RCC 7860 (cell line): Measurements from ENCODE around the gene TFF2.

Experiments used
- DNase-seq: peaks from one replicate; pipeline ENCODE4 v3.0.0-alpha.2; 2015; ENCODE audit warnings: low spot score
- FAIRE-seq: peaks from 2 replicates; lab custom pipeline; 2012; peaks lifted over from hg19 to GRCh38; lab: Jason Lieb, UNC

TFF2 gene

DNA sequence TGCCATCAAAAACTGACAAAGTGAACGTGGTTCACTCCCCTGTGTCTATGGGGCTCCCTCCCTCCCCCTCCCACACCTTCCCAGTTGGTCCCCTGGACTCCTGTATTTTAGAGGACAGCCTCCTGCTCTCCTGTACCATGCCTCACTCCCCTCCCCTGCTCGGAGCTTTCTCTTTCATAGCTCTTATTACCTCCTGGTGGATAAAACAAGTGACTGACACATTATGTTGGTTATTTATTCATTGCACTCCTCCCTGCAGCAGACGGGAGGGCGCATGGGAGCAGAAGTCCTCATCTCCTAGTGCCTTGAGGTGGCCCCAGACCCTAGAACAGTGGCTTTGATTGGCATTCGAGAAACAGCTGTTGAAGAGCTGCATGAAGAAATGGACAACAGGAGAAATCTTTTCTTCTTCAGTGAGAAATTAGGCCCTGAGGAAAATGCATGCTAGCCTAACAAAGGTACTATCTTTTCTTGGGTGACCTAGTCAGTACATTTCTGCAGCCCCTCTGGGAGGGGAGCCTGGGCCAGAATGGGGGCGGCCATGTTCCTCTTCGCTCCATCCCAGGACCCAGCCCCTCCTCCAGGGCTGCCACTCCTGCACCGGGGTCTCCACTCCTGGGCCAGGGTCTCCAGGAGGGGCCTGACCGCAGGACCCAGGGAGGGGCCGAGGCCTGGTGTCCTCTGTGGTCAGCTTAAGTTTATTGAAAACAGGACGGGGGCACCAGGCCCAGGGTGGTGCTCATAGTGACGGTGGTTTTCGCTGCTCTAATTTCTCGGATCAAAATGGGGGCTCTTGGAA is 16.8 kb upstream of the TFF2 start:
- FAIRE-seq (no peak), DNase-seq (no peak)

- DNase-seq (peak; percentile 80), FAIRE-seq (peak; percentile 76)
Measured at GRCh38 chr21:42366292-42367010, 15.7 kb upstream of the TFF2 start, which contains the start of gene TFF1. Gene TFF1, minus strand, starts transcription at chr21:42366535. Its CDS starts 40 bp downstream, at chr21:42366495.

DNA sequence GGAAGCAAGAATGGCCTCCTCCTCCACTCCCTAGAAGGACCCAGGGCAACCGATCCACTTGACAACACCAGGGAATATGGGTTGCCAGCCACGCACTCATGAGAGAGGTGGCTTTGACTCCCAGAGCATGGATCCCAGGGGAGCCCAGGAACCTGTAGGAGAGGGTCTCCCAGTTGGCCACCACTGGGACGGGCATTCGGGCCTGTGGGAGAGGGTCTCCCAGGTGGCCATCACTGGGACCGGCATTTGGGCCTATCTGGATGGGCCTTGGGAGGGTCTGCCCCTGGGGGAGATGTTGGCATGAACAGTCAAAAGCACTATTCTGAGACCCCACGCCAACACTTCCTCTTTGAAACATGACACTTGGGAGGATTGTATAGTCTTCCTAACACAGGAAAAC is 15.0 kb upstream of the TFF2 start:
- DNase-seq = no peak
- no peak for FAIRE-seq

- FAIRE-seq (no peak), DNase-seq (no peak)
Measured at GRCh38 chr21:42364304-42364865, 13.6 kb upstream of the TFF2 start.

- FAIRE-seq (no peak), DNase-seq (no peak)
Measured at GRCh38 chr21:42363312-42363711, 12.5 kb upstream of the TFF2 start.

DNA sequence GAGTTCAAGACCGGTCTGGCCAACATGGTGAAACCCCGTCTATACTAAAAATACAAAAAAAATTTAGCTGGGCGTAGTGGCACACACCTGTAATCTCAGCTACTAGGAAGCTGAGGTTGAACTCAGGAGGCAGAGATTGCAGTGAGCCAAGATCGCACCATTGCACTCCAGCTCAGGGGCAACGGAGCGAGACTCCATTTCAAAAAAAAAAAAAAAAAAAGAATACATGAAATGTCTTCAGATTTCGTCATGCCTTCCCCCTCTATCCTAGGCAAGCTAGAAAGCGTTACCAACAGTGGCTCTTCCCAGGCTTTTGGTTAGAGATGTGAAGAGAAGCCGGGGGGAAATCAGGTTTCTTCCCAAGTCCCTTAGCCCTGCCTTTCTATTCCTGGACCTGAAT is 11.9 kb upstream of the TFF2 start:
- FAIRE-seq (no peak), DNase-seq (no peak)

- no peak for DNase-seq
- no peak for FAIRE-seq
Measured at GRCh38 chr21:42362198-42362597, 11.4 kb upstream of the TFF2 start.

DNA sequence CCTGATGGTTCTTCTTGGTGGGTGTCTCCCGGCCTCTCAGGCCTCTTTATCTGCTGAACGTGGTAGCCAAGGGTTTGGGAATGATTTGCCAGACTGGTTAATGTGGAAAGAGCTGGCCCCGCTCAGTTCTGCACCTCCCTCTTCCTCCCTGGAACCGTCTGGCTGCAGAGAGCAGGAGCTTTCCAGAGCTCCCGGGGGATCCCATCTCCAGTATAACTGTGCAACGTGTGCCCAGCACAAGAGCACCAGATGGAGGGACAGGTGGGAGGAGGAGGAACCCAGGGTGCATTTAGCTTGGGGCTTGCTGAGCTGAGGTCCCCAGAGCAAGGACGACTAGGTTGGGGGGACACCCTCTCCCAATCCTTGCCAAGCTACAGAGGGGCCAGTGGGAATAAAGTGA is 10.5 kb upstream of the TFF2 start:
- no peak for DNase-seq
- FAIRE-seq = no peak

- FAIRE-seq = no peak
Measured at GRCh38 chr21:42360317-42360716, 9.5 kb upstream of the TFF2 start.

DNA sequence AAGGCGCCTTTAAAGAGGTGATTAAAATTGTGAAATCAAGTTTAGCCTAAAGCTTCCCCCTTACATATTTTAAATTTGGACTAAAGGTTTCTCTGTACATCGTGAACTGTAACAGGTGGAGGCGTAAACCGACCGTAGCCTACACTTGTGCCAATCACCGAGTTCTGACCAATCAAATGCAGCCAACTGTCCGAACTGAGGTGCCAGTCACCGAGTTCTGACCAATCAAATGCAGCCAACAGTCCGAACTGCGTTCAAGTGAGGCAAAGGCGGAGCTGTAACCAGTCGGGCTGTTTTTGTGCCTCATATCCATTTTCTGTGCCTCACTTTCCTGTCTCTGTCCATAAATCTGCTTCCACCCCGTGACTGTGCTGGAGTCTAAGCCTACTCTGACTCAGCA is 8.1 kb upstream of the TFF2 start:
- DNase-seq = no peak
- FAIRE-seq = no peak

More at GRCh38 chr21:42360317-42360716, 9.5 kb upstream of the TFF2 start:
- no peak for DNase-seq

DNA sequence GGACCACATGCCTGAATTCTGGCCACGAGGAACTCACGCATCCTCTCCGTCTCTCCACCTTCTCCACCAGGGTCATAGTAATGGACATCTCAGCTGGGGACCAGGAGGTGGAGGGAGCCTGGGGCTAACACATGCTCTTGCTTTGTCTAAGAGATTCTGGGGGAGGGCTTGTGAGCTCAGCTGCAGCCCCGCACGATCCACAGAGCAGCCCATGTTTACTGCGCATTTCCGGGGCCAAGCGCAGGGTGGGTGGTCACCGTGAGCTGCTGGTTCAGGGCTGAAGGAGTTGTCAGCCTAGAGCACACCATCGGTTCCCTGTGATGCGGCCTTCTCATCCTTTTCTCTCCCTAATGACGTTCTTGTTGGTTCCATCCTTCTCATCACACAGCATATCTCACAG is 7.5 kb upstream of the TFF2 start:
- DNase-seq (no peak), FAIRE-seq (no peak)

DNA sequence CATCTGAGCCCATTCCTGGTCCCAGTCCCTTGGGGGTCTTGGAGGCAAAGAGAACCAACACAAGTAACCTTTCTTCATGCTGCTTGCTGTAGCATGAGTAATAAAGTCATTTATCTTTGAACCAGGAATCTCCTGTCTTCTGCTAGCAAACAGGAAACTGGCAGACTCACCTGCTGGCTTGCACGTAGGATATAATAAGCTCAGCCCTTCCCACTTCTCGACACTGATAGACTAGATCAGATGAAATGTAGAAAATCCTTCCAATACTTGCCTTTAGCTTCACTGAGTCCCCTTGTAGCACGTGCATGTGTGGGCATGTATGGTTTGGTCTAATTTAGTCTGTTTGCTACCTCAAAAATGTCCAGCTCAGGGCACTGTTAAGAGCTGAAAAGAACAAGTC is 6.5 kb upstream of the TFF2 start:
- DNase-seq (no peak), FAIRE-seq (no peak)

DNA sequence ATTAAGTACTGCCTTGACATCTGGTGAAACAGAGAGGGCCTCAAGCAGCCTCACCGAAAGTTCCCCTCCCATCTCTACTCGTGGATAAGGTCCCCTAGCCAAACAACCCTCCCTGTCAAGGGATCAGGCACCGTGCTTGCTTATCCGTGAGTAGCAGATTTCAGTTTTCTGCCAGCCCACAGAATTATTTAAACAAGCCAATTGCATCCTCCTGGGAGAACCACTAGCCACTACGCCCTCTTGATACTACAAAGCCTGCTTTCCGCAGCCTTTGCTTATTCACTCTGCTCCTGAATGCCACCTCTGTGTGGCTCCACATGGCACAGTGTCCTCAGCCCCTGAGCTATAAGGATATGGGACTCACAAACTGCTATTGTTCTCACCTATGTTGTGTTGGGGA is 5.9 kb upstream of the TFF2 start:
- no peak for DNase-seq
- no peak for FAIRE-seq

DNA sequence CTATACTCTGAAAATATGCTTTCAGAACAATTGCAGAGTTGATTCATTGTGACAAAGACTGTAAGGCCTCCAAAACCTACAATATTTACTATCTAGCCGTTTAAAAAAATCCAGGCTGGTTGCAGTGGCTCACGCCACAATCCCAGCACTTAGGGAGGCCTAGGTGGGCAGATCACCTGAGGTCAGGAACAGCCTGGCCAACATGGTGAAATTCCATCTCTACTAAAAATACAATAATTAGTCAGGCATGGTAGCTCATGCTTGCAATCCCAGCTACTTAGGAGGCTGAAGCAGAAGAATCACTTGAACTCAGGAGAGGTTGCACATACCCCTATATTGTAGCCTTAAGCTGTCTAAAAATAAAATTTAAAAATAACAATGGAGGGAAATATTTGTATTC is 5.3 kb upstream of the TFF2 start:
- DNase-seq (no peak), FAIRE-seq (no peak)

DNA sequence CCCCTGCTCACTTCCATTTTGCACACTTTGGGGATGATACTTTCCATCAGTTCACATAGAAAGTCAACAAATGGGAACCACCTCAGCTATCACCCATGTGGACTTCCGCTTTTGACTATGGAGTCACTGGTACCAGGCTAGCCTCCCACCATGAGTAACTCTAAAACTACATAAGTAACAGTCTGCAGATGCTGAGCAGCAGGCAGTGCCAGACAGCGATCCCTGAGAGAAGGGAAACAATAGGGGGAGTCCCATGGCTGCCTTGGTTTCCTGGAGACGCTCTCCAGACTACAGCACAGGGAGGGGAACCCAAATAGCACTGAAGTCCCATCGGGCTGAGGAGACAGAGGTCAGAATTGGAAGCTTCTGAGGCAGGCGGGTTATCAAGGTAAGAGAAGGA is 2.8 kb upstream of the TFF2 start:
- DNase-seq (no peak), FAIRE-seq (no peak)

- no peak for FAIRE-seq
- DNase-seq = no peak
Measured at GRCh38 chr21:42352441-42353095, 1.8 kb upstream of the TFF2 start.

DNA sequence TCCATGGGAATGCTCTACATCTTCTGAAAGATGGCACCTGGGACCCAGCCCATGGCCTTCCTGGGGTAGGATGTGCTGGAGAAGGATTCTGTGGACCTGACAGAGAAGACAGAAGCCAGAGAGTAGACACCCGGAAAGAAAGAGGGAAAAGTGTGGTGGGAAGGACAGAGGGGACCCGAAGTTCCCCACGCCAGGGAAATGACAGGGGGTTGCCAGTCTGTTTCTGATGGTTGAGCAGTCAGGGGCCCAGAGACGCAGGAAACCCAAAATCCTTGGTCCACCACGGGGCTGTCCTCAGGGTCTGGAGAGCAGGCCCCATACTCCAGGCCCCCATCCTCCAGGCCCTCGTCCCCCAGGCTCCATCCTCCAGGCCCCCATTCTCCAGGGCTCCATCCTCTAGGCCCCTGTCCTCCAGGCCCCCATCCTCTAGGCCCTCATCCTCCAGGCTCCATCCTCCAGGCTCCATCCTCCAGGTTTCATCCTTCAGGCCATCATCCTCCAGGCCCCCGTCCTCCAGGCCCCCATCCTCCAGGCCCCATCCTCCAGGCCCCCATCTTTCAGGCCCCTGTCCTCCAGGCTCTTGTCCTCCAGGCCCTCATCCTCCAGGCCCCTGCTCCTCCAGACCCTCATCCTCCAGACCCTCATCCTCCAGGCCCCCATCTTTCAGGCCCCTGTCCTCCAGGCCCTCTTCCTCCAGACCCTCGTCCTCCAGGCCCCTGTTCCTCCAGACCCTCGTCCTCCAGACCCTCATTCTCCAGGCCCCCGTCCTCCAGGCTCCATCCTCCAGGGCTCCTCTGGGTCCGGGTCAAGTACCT is 1.0 kb upstream of the TFF2 start:
- DNase-seq (no peak), FAIRE-seq (no peak)

DNA sequence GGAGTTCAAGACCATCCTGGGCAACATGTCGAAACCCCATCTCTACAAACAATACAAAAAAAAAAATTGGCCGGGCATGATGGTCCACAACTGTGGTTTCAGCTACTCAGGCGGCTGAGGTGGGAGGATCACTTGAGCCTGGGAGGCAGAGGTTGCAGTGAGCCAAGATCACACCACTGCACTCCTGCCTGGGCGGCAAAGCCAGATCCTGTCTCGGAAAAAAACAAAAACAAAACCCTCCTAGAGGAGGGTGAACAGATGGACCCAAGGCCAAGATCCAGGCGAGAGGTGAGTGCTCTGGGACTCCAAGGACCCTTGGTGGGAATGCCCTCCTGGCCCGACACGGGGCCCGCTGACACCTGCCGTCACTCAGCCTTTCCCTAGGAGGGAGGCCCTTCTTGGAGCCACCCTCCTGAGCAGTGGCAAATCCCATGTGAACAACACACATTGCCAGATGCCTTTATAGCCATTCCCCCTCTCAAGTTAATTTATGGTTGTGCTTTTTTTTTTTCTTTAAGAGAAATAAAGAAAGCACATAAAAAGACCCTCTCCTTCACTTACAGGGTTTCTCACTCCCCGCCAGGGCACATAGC is 380 bp downstream of the TFF2 start:
- FAIRE-seq (no peak), DNase-seq (no peak)

- FAIRE-seq = no peak
- no peak for DNase-seq
Measured at GRCh38 chr21:42349420-42350317, 1.1 kb downstream of the TFF2 start.
